GM19324 (cell line): ENCODE results near the gene ASB2.
A peak's percentile ranks its signal among the peaks of the same experiment; 100 is the strongest.

Source experiments
- ATAC-seq: cut with Tn5 transposase; IDR thresholded peaks from one replicate; pipeline ENCODE4 v1.9.1; 2021; ENCODE audit warnings: mild to moderate bottlenecking, moderate library complexity; ENCODE audit not compliant: unreplicated experiment, low FRiP score

ASB2 gene

GRCh38 chr14:93964281-93964680 is 12.1 kb downstream of the ASB2 start:
- ATAC-seq = no peak

DNA sequence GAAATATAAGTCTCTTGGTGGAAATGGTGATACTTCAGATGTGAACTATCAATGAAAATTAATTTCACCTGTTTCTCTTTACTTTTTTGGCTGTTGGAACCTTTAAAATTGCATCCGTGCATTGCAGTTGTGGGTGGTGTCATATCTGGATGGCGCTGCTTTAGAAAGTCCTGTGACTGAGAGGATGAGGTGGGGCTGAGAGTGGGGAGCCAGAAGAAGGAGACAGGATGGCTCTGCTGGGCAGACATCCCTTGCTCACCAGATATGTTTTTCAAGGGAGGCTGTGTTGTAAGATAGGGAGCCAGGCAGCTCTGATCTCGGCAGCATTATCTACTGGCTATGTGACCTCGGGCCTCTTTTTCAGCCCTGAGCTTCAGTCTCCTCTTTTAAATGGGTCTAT is 12.7 kb downstream of the ASB2 start:
- ATAC-seq = no peak

DNA sequence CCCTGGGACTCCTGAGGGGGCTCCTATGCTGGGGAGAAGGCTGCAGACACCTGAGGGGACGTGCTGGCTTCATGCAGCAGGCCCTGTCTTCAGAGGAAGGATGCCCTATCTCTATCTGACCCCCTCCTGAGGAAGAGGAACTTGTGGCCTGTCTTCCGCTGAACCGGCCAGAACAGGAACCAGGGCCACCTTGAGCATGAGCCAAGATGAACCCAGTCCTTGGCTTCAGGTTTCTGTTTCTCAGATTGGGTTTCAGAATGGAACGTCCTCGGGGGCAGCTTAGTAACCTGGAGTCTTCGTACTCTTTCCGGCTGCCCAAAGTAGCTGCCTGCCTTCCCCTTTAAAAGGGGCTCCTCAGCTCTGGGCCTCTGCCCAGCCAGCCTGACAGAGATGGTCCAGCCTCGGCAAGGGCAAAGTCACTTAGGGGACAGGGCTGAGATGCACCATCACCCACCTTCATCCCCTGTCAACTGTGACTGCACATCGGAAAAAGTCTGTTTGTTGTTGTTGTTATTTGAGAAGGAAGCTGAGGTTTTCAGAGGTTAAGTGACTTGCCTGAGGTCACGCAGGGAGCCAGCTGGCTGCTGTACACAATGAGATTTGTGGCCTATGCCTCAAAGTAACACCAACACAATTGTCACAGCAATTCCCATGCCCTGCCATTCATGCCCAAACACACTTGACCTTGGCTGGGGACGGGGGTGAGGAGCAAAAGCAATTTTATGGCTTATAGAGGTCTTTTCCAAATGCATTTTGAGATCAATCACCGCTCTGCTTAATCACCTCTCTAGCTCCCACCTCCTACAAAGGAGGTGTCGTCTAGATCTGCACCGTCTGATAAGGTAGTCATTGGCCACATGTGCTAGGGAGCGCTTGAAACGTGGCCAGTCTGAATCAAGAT is 13.4 kb downstream of the ASB2 start:
- peak; percentile 54 for ATAC-seq

GRCh38 chr14:93961620-93962019 is 14.8 kb downstream of the ASB2 start:
- ATAC-seq = no peak

DNA sequence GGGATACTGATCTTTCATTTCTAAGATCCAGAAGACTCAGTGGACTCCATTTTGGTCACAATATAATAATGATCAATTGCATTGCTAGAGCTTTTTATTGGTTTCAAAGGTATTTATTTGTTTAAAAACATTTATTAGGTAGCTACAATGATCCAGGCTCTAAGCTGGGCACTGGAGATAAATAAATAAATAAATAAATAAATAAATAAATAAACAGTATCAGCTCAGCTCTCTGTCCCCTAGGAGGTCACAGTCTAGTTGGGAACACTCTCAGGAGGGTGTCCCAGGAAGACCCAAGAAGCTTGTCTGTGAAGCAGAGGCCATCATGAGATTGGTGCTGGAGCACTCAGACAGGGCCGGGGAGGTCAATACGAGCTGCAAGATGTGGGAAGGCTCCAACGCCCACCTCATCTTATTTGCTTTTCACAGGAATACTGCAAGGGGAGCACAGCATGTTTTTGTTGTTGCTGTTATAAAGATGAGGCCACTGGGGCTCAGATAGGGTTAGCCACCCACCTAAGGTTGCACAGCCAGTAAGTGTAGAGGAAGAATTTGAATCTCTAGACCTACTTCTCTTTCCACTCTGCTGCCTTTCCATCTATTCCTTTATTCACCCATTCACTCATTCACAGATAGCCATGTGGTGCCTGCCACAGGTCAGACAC is 15.5 kb downstream of the ASB2 start:
- ATAC-seq = no peak

DNA sequence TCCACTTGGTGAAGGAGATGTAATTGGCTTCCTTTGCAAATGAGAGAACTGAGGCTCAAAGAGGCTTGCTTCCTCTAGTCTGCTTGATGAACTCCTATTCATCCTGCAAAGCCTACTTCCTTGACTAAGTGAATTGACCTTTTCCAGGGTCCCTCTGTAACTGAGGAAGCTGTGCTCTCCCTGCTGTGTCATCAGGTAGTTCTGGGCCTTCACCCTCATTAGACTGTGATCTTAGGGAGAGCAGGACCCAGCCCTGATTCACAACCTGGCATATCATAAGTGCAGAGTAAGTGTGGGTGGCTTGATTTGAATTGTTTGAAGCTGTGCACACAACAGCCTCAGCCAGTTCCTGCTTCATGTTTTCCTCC is 16.3 kb downstream of the ASB2 start:
- ATAC-seq = no peak

- peak; percentile 67 for ATAC-seq
These were observed 16.9 kb downstream of the ASB2 start for GRCh38 chr14:93959239-93960107.

- ATAC-seq = no peak
These were observed 17.7 kb downstream of the ASB2 start for GRCh38 chr14:93958567-93959238.

DNA sequence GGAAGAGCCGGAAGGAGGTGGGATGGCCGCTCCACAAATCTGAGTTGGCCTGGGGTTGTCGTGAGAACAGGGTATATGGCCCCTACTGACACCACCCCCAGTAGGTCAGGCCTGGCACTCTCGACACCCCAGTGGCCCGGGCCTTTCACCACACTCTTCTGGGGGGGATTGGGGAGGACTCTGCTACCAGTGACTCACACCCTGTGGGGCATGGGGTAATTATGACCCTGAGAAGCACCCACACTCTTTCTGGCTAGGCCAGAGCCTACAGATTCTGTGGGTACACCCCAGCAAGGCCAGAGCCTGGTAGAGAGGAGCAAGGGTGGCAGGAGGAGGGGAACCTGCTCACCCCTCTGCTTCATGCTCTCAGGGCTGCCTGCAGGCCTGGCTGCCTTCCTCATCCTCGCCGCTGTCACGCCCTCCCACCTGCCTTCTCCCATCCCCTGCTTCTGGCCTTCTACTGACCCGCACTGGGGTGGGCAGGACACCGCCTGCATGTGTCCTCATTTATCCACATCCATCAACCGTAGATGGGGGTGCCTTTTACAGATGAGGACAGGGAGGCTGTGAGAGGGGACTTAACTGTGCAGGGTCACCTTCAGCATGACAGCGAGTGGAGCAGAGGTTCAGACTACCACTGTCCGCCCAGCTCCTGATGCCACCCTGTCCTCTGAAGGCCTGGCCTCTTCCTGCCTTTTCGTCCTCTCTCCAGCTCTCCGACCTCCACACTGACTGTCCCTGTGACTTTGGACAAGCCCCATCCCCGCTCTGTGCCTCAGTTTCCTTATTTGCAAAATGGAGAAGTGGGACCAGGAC is 18.4 kb downstream of the ASB2 start:
- no peak for ATAC-seq

GRCh38 chr14:93957333-93957710 is 19.0 kb downstream of the ASB2 start:
- ATAC-seq = no peak

DNA sequence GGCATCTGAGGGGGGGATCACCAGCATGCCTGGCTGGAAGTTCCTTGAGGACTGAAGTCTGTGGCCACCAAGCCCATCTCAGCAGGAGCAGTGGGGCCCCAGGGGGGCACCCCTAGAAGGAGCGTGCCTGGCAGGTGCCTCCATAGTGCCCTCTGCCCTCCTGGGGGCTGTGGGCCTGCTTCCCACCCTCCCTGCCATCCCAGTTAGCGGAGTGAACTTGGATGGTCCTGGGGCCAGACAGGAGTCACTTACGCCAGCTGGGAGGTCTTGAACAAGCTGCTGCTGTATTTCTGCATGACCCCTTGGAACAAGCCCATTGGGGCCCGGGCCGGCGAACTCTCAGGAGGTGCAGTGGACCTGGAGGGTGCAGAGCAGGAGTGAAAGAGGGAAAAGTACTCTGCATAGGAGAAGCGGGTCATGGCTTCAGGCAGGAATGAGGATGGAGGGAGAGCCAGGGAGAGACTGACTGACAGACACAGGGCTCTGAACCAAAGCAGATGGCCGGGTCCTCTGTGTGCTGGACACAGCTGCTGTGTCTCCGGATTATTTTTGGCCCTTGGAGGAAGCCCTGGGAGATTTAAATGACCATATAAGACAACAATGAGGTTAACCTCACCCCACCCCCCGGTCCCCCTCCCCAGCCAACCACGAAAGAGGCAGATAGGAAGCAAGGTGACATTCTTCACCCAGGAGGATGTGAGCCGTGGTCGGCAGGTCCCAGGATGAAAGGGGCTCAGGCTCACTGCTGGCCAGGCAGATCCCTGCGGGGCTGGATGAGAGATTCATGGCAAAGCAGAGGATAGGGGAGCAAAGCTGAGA is 19.6 kb downstream of the ASB2 start:
- ATAC-seq = no peak

- no peak for ATAC-seq
These were observed 20.4 kb downstream of the ASB2 start for GRCh38 chr14:93955850-93956481.

DNA sequence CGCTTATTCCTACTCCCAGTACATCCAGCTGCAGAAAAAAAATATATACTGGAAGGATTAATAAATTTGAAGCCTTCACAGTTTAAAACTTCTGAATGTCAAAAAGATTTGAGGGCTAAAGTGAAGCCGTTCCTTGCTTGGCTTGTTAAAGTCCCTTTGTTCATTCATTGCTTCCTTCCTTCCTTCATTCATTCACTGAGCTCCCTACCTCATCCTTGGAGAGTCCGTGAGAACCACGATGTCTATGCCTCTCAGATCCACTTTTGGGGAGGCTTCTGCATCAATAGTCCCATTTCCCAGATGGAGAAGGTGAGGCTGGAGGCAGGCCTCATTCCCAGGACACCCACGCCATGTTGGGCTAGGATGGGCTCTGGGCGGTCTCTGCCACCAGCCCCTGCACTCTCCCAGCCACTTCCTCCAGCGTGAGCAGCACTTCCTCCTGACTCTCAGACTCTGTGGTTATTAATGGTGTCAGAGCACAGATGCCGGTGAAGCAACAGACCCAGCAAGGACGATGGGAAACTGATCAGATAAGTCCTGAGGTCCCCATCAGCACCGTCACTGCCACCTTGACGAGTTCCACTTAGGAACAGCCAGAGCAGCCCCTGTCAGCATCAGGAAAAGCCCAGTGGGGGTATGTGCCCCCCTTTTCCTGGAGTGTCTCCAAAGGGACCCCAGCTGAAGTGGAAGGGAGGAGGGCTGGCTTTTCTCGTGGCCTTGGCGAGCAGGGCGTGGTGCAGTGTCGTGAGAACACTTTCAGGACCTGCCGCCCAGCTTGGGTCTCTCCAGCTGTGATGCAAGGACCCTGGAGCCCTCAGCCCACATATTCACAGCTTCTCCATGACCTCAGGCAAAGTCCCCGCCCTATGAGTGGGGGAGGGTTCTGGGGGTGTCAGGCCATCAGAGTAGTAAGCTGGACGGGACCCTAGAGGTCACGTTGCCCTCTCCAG is 21.2 kb downstream of the ASB2 start:
- no peak for ATAC-seq

DNA sequence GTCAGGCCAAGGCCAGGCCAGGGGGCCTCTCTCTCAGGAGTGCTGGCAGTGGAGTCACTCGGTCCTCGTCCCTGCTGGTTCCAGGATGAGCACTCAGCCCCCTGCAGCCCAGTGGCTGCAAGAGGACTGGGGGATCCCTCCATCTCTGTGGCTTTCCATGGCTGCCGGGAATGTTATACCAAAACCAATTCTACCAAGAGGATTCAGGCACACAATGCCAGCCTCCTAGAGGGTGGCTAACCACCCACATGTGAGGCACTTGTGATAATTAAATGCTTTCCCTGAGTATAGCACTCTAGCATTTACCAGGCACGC is 21.9 kb downstream of the ASB2 start:
- ATAC-seq = no peak

DNA sequence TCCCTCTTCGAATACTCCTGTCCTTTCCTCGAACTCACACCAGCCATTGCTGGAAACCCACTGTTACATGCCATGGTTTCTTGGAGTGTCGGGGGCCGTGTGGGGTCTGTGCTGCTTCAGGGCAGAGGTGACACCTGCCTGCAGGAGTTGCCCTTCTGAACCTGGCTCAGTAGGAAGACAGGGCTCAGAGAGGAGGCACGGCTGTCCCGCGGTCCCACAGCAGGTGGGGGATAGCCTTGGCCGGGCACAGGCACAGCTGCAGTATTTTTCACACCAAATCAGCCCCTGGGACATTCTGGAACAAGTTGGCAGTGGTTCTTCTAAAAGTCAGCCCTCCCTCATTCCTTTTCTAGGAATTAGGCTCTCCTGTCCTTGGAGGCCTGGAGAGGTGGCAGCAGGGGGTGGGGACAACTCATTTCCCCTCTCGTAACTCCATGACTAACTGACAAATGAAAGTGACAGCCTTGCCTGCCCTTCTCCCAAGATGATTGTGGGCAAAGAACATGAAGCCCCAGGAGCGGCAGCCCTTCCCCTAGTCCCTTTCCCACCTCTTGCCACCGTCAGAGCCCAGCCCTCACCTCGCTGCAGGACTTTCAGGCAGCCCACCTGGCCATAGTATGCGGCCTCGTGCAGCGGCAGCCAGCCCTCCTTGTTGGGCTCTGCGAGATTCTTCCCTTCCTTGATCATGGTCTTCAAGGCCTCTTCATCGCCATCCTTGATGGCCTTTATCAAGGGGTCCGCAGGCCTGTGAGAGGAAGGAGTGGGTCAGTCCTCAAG is 22.4 kb downstream of the ASB2 start:
- ATAC-seq = no peak

GRCh38 chr14:93953263-93953662 is 23.1 kb downstream of the ASB2 start:
- no peak for ATAC-seq

DNA sequence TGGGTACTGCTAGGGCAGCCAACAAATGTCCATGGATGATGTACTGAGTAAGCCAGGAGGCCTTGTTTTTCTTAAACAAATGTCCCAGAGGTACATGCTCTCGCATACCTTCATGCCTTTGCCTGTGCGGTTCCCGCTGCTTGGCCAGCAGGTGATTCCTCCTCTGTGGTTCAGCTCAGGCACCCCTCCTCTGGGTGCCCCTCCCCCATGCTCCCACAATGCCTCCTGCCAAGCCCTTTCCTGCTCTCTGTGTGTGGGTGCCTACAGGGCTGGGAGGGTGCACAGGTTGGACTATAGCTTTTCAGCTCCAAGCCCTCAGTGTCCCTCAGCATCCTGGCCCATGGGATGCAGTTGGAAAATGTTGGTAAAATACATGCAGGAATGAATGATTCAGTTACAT is 23.5 kb downstream of the ASB2 start:
- ATAC-seq = no peak
